ENCODE data around the gene MCF2L.
"Not testable (repeated sequence)": the region's sequence is repeated elsewhere in the genome, so short reads cannot be mapped to it uniquely, and the experiment has no call there.

Gene MCF2L

GRCh38 chr13:113049521-113049941 lies 80.5 kb downstream of the MCF2L start:
- DNase-seq (ENCODE audit: low spot score), result no peak

- no peak for DNase-seq (ENCODE audit: low spot score)
These were observed 81.0 kb downstream of the MCF2L start for GRCh38 chr13:113049981-113050380.

GRCh38 chr13:113050734-113051431 lies 81.9 kb downstream of the MCF2L start:
- no peak for DNase-seq (ENCODE audit: low spot score)

- DNase-seq (ENCODE audit: low spot score), result no peak
These were observed 82.6 kb downstream of the MCF2L start for GRCh38 chr13:113051641-113052040.

GRCh38 chr13:113052206-113052605 lies 83.2 kb downstream of the MCF2L start:
- no peak for DNase-seq (ENCODE audit: low spot score)

- no peak for DNase-seq (ENCODE audit: low spot score)
These were observed 84.0 kb downstream of the MCF2L start for GRCh38 chr13:113052971-113053370.

- DNase-seq (ENCODE audit: low spot score), result no peak
These were observed 84.4 kb downstream of the MCF2L start for GRCh38 chr13:113053376-113053775.

- DNase-seq (ENCODE audit: low spot score), result no peak
These were observed 85.0 kb downstream of the MCF2L start for GRCh38 chr13:113053801-113054604.

GRCh38 chr13:113057084-113057483 lies 88.1 kb downstream of the MCF2L start:
- DNase-seq (ENCODE audit: low spot score), result no peak

GRCh38 chr13:113057559-113057958 lies 88.5 kb downstream of the MCF2L start:
- not testable (repeated sequence) for DNase-seq (ENCODE audit: low spot score)

GRCh38 chr13:113058129-113058987 lies 89.3 kb downstream of the MCF2L start:
- DNase-seq (ENCODE audit: low spot score), result no peak

- DNase-seq (ENCODE audit: low spot score), result peak; percentile 15
These were observed 90.2 kb downstream of the MCF2L start for GRCh38 chr13:113058988-113059850.

- DNase-seq (ENCODE audit: low spot score), result no peak
These were observed 90.9 kb downstream of the MCF2L start for GRCh38 chr13:113059891-113060290.

GRCh38 chr13:113060557-113061270 lies 91.7 kb downstream of the MCF2L start:
- DNase-seq (ENCODE audit: low spot score), result no peak

- DNase-seq (ENCODE audit: low spot score), result no peak
These were observed 92.2 kb downstream of the MCF2L start for GRCh38 chr13:113061271-113061625.

- no peak for DNase-seq (ENCODE audit: low spot score)
These were observed 92.9 kb downstream of the MCF2L start for GRCh38 chr13:113061796-113062425.

GRCh38 chr13:113062691-113063090 lies 93.7 kb downstream of the MCF2L start:
- DNase-seq (ENCODE audit: low spot score), result no peak

- no peak for DNase-seq (ENCODE audit: low spot score)
These were observed 94.1 kb downstream of the MCF2L start for GRCh38 chr13:113063091-113063491.

GRCh38 chr13:113064000-113064533 lies 95.1 kb downstream of the MCF2L start:
- no peak for DNase-seq (ENCODE audit: low spot score)
